ENCODE results near the gene CAV1.

DNA sequence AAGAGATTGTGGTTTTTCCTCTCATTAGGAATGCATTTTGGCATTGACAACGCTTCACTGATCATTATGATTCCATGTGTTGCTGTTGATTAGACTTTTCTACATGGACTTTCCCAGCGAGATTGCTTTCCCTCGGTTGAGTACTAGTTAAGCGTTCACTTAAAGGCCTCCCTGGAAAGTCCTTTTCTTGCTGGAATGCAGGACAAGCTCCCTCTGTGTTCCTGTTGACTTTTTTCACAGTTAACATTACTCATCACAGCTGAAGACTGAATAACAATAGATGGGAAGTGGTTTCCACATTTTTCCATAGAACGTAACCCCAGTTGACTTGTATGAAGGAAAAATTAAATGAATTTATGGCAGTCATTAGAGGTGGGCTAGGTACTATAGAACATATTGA lies 2.6 kb upstream of the CAV1 start:
- TF ChIP-seq EZH2 (IDR thresholded peaks at IDR 0.05; ENCODE audit: insufficient read depth, poor library complexity, severe bottlenecking), result no peak
- no peak for TF ChIP-seq EZH2phosphoT487 (IDR thresholded peaks at IDR 0.05; ENCODE audit: insufficient read depth, low read depth)
